GM06990 (cell line): ENCODE data around the gene DPP7.
"Not testable (repeated sequence)": the region's sequence is repeated elsewhere in the genome, so short reads cannot be mapped to it uniquely, and the experiment has no call there.

Source experiments
- DNase-seq: peaks from one replicate; pipeline ENCODE4 v3.0.0-alpha.2; 2011; ENCODE audit not compliant: insufficient read length; ENCODE audit errors: extremely low read depth
- H3K27me3 ChIP-seq: replicated peaks from 2 replicates; pipeline ENCODE4 v1.6.0; 2011; ENCODE audit warnings: low read length; ENCODE audit not compliant: control insufficient read depth, insufficient read depth
- H3K36me3 ChIP-seq: 2 replicates; pipeline ENCODE4 v1.5.1; 2011; ENCODE audit warnings: low read length; ENCODE audit not compliant: control insufficient read depth, insufficient read depth
- H3K4me3 ChIP-seq: replicated peaks from 2 replicates; pipeline ENCODE4 v1.5.1; 2011; ENCODE audit warnings: low read depth, mild to moderate bottlenecking, control low read depth, low read length
- TF ChIP-seq, protein P1 (sequence below): IDR thresholded peaks from 2 replicates; pipeline ENCODE4 v1.5.1; 2011; ENCODE audit warnings: low read length, control low read depth, mild to moderate bottlenecking, inconsistent platforms; ENCODE audit not compliant: insufficient read depth, poor library complexity, severe bottlenecking

The DPP7 gene

DNA sequence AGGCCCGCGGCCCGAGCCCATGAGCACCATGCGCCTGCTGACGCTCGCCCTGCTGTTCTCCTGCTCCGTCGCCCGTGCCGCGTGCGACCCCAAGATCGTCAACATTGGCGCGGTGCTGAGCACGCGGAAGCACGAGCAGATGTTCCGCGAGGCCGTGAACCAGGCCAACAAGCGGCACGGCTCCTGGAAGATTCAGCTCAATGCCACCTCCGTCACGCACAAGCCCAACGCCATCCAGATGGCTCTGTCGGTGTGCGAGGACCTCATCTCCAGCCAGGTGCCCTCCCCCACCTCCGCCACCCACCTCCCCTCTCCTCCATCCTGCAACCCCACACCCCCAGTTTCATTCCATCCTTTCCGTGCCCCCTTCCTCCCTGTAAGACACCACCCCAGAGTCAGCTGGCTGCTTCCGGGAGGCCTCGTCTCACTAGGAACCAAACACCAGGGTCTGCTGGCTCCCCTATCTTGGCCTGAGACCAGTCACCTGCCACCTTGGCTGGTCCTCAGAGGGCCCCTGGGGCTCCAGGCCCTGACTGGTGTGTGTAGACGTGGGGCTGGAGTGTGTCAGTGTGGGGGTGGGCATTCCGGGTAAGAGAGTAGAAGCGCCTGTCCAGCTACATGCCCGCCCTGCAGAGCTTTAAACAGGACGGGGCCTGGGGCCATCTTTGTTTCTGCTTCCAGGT, 25.1 kb upstream of the DPP7 start:
- Histone ChIP-seq H3K27me3 (no peaks in the 10 kb centered on the region; the same call in 1 of the 2 replicates), H3K36me3 (no peaks in the 10 kb centered on the region), H3K4me3 (no peak overlapping the region)
- DNase-seq, result peak; percentile 8
- TF ChIP-seq, protein P1, sequence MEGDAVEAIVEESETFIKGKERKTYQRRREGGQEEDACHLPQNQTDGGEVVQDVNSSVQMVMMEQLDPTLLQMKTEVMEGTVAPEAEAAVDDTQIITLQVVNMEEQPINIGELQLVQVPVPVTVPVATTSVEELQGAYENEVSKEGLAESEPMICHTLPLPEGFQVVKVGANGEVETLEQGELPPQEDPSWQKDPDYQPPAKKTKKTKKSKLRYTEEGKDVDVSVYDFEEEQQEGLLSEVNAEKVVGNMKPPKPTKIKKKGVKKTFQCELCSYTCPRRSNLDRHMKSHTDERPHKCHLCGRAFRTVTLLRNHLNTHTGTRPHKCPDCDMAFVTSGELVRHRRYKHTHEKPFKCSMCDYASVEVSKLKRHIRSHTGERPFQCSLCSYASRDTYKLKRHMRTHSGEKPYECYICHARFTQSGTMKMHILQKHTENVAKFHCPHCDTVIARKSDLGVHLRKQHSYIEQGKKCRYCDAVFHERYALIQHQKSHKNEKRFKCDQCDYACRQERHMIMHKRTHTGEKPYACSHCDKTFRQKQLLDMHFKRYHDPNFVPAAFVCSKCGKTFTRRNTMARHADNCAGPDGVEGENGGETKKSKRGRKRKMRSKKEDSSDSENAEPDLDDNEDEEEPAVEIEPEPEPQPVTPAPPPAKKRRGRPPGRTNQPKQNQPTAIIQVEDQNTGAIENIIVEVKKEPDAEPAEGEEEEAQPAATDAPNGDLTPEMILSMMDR, result no peak

DNA sequence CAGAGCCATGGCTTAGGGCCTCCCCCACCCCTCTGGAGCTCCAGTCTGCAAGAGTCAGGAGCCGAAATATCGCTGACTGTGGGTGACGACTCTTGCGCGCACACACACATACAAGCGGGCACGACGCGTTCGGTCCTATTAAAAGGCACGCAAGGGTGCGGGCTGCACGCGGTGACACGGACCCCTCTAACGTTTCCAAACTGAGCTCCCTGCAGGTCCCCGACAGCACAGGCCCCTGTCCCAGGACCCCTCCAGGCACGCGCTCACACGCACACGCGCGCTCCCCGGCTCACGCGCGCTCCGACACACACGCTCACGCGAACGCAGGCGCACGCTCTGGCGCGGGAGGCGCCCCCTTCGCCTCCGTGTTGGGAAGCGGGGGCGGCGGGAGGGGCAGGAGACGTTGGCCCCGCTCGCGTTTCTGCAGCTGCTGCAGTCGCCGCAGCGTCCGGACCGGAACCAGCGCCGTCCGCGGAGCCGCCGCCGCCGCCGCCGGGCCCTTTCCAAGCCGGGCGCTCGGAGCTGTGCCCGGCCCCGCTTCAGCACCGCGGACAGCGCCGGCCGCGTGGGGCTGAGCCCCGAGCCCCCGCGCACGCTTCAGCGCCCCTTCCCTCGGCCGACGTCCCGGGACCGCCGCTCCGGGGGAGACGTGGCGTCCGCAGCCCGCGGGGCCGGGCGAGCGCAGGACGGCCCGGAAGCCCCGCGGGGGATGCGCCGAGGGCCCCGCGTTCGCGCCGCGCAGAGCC, 24.4 kb upstream of the DPP7 start, which contains the start of gene GRIN1:
TSS of gene GRIN1 (plus strand) at position 433 of the 746 bp plus-strand sequence. CDS start 333 bp downstream, outside the sequence.
- Histone ChIP-seq H3K27me3 (no peaks in the 10 kb centered on the region; the same call in 1 of the 2 replicates), H3K36me3 (no peaks in the 10 kb centered on the region), H3K4me3 (no peak within 1 kb of the TSS)
- DNase-seq, result no peak
- TF ChIP-seq, protein P1, result no peak

DNA sequence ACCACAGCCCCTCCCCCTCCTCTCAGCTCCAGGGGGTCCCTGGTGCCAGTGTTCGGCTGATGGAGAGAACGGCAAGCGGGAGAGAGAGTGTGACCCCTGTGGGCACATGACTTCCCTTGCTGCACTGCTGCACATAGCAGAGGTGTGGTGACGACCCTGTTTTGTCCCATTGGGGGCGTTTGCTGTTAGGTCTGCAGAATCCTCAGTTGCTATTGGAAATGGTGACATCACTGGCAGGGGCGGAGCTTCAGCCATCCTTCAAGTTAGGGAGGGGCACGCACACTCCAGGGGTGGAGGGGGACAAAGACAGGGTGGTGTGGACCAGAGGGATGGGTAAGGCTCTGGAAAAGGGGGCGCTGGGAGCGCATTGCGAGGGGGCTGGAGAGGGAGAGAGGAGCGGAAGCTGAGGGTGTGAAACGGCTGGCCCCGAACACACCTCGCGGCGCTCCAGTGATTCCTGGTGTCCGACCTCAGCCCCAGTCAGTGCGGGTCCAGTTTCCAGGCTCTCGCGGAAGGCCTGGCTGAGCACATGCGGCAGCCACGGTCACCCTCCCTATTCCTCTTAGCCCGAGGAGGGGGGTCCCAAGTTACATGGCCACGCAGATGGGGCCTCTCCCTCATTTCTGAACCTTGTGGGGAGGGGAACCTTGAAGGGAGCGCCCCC, 23.7 kb upstream of the DPP7 start:
- H3K36me3 ChIP-seq, result no peaks in the 10 kb centered on the region
- TF ChIP-seq, protein P1, result no peak
- H3K4me3 ChIP-seq, result no peak overlapping the region
- no peaks in the 10 kb centered on the region; the same call in 1 of the 2 replicates for H3K27me3 ChIP-seq
- no peak for DNase-seq

DNA sequence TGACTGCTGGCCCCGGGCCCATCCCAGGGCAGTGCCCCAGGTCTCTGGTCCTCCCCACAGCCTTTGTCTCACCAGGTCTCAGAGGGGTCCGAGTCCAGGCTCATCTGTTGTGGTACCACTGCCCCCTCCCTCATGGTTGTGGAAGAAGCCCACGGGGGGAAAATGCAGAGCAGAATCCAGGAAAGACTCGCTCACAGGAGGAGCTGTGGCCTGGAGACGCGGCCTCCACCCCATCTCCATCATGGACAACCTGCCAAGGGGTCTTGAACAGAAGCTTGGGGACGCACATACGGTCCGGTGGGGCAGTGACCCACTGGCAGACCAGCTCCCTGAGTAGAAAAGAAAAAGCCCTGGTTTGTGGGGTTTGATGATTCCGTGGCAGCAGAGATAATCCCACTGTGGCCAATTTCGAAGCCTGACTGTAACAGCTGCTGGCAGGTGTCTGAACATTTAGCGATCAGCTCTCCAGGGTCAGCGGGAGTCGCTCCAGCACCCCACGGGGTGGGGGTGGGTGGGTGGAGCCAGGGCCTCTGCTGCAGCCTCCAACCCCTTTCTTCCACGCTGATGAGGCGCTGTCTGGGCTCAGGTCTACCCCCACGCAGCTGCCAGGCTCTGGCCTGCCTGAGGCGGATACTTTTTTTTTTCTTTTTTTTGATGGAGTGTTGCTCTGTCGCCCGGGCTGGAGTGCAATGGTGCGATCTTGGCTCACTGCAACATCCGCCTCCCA, 22.5 kb upstream of the DPP7 start:
- H3K27me3 ChIP-seq, result no peaks in the 10 kb centered on the region; the same call in 1 of the 2 replicates
- no peaks in the 10 kb centered on the region for H3K36me3 ChIP-seq
- H3K4me3 ChIP-seq, result no peak overlapping the region
- DNase-seq, result no peak
- TF ChIP-seq, protein P1, result no peak

DNA sequence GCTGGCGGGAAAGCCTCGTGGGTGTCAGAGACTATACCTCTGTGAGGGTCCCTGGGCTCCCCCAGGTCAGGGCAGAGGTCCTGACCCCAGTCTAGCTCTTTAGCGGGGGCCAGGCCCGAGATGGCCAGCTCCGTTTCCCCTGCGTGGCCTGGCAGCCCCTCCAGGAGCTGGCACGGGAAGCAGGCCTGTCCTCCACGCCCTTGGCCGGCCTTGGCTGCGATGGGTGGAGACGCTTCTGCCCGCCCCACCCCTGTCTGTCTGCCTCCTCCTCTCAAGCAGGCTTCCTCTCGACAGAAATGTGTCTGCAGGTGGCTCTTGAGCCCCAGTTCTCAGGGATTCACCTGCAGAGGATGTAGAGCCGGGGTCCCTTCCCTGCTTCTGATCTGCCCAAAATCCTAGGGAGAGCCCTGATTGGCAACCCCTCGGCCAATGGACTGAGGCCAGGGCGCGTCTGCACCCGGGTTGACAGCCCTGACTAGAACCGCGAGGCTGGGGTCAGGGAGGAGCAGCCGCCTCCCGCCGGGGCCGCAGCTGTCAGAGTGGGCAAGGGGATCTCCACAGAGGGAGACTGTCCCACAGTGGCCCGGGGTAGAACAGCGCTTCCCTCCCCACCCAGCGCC, 21.8 kb upstream of the DPP7 start:
- H3K36me3 ChIP-seq, result no peaks in the 10 kb centered on the region
- no peaks in the 10 kb centered on the region; the same call in 1 of the 2 replicates for H3K27me3 ChIP-seq
- TF ChIP-seq, protein P1, result no peak
- peak; percentile 19 for DNase-seq
- no peak overlapping the region for H3K4me3 ChIP-seq

DNA sequence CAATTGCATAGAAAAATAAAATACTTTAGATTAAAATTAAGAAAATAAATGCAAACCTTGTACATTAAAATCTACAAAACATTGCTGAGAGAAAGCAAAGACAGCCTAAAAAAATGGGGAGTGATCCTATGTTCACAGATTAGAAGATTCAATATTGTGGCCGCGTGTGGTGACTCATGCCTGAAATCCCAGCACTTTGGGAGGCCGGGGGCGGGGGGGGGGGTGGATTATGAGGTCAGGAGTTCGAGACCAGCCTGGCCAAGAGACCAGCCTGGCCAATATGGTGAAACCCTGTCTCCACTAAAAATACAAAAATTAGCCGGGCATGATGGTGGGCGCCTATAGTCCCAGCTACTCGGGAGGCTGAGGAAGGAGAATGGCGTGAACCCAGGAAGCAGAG, 20.6 kb upstream of the DPP7 start:
- DNase-seq, H3K36me3 ChIP-seq, H3K27me3 ChIP-seq, H3K4me3 ChIP-seq: not testable (repeated sequence)
